Muscle of leg (tissue), 11 donors: Measurements from ENCODE around the gene PROC. TPM values are rescaled to one million over a fixed set of nuclear protein-coding genes. Genes with fewer than 3 reads are reported as not detected.

Experiments
- DNase-seq: peaks from one replicate; pipeline ENCODE4 v3.0.0; 2013
- H3K27ac ChIP-seq: one replicate; pipeline ENCODE4 v1.5.1; 2013; ENCODE audit warnings: mild to moderate bottlenecking, low read length, control low read depth
- H3K27me3 ChIP-seq: one replicate; pipeline ENCODE4 v1.6.1; 2013; ENCODE audit warnings: low read length; ENCODE audit not compliant: control insufficient read depth, insufficient read depth
- H3K36me3 ChIP-seq: one replicate; pipeline ENCODE4 v1.6.1; 2013; ENCODE audit warnings: low read length; ENCODE audit not compliant: control insufficient read depth, insufficient read depth
- H3K4me1 ChIP-seq: one replicate; pipeline ENCODE4 v1.6.1; 2013; ENCODE audit warnings: low read length; ENCODE audit not compliant: control insufficient read depth, insufficient read depth
- H3K4me3 ChIP-seq: one replicate; pipeline ENCODE4 v1.5.1; 2013; ENCODE audit warnings: low read length, control low read depth
- H3K9me3 ChIP-seq: replicated peaks from 2 replicates; pipeline ENCODE4 v1.6.1; 2013; ENCODE audit warnings: low read depth, low read length; ENCODE audit not compliant: control insufficient read depth
- WGBS: methylation state at CpG from one replicate; pipeline ENCODE4 v1.1.5; 2013; ENCODE audit warnings: missing lambda C conversion rate; ENCODE audit not compliant: insufficient coverage; 5-methylcytosine and 5-hydroxymethylcytosine counted together
- polyA plus RNA-seq, 8 donors: library from polyadenylated mRNA; unstranded; fragments of 120-200 nt; gene quantifications; one replicate each; pipeline versions ENCODE4 v1.2.1 to v1.2.3, GENCODE V29; 2013; ENCODE audit warnings: inconsistent platforms in 1 of 8, low replicate concordance in 1 of 8; ENCODE audit not compliant: insufficient read length in 8 of 8, insufficient read depth in 1 of 8
- total RNA-seq: library from RNA; stranded (reverse); fragments of 120-200 nt; gene quantifications from one replicate; pipeline ENCODE4 v1.2.4, GENCODE V29; 2013

The PROC gene
- total and polyA plus RNA-seq, 9 donors = 0.04 to 1.2 (median 0.39) TPM

- H3K4me1 ChIP-seq = no peaks in the 10 kb centered on the region
- no peak overlapping the region for H3K27ac ChIP-seq
- no CpG with 5 or more reads among the region's 1 CpG for WGBS
- H3K9me3 ChIP-seq = no peaks in the 10 kb centered on the region
- H3K4me3 ChIP-seq = no peak overlapping the region
- H3K36me3 ChIP-seq = peaks cover 8% of the 10 kb centered on the region
- no peak for DNase-seq
- H3K27me3 ChIP-seq = no peaks in the 10 kb centered on the region
Observed at GRCh38 chr2:127472268-127472667, 54.0 kb downstream of the PROC start.

- H3K4me1 ChIP-seq = no peaks in the 10 kb centered on the region
- DNase-seq = no peak
- no CpG with 5 or more reads among the region's 2 CpGs for WGBS
- H3K36me3 ChIP-seq = peaks cover 8% of the 10 kb centered on the region
- no peaks in the 10 kb centered on the region for H3K9me3 ChIP-seq
- no peak overlapping the region for H3K27ac ChIP-seq
- no peak overlapping the region for H3K4me3 ChIP-seq
- H3K27me3 ChIP-seq = no peaks in the 10 kb centered on the region
Observed at GRCh38 chr2:127475788-127476187, 57.6 kb downstream of the PROC start.

Other genes with a start within 250 kb of the PROC start
- gene CYP27C1, start 198.1 kb upstream of the PROC start, total RNA-seq = 2.3 TPM
- gene CYP27C1, start 198.1 kb upstream of the PROC start, polyA plus RNA-seq = 1 to 10 TPM; 4.3 to 7.8 (median 5.1) TPM
- gene ERCC3, start 124.3 kb upstream of the PROC start, total RNA-seq = 26.3 TPM
- 10 to 100 TPM; 37.9 to 47.7 (median 41.7) TPM for gene ERCC3, start 124.3 kb upstream of the PROC start, polyA plus RNA-seq
- 28.4 TPM for gene MAP3K2, start 30.5 kb upstream of the PROC start, total RNA-seq
- gene MAP3K2, start 30.5 kb upstream of the PROC start, polyA plus RNA-seq = 10 to 100 TPM; 10.8 to 17.8 (median 16.1) TPM
- gene IWS1, start 108.1 kb downstream of the PROC start, total RNA-seq = 43.0 TPM
- gene IWS1, start 108.1 kb downstream of the PROC start, polyA plus RNA-seq = 10 to 100 TPM; 43.9 to 58.5 (median 49.1) TPM
- gene MYO7B, start 117.3 kb downstream of the PROC start, total RNA-seq = 0.31 TPM
- 10 to 100 TPM in 1 of 8 donors, 1 to 10 TPM in 3, under 1 TPM in 4; 0.31 to 15.1 (median 1.0) TPM for gene MYO7B, start 117.3 kb downstream of the PROC start, polyA plus RNA-seq
- gene GPR17, start 227.7 kb downstream of the PROC start, total RNA-seq = 0.53 TPM
- 10 to 100 TPM in 1 of 8 donors, 1 to 10 TPM in 7; 2.8 to 11.2 (median 4.4) TPM for gene GPR17, start 227.7 kb downstream of the PROC start, polyA plus RNA-seq